HepG2 (cell line): ENCODE data around the gene C2CD3. TPM values are rescaled to one million over a fixed set of nuclear protein-coding genes. Genes with fewer than 3 reads are reported as not detected.

Experiments used
- BORCS8-MEF2B ChIP-seq: sonication (generic); formaldehyde crosslinking; IDR thresholded peaks from 2 replicates; pipeline ENCODE4 v1.8.0; 2022; ENCODE audit warnings: mild to moderate bottlenecking, missing genetic modification reagents
- GZF1 ChIP-seq: sonication (generic); formaldehyde crosslinking; IDR thresholded peaks from 2 replicates; pipeline ENCODE4 v1.5.1; 2020; ENCODE audit warnings: mild to moderate bottlenecking, missing genetic modification reagents
- HIVEP1 ChIP-seq: sonication (generic); formaldehyde crosslinking; IDR thresholded peaks from 2 replicates; pipeline ENCODE4 v1.4.0; 2020; ENCODE audit warnings: mild to moderate bottlenecking, missing genetic modification reagents
- NFIB ChIP-seq: sonication (generic); formaldehyde crosslinking; IDR thresholded peaks from 2 replicates; pipeline ENCODE4 v1.9.0; 2021; ENCODE audit warnings: missing genetic modification reagents, mild to moderate bottlenecking, borderline replicate concordance
- PAWR ChIP-seq: sonication (generic); formaldehyde crosslinking; IDR thresholded peaks from 2 replicates; pipeline ENCODE4 v1.4.0; 2020; ENCODE audit warnings: missing genetic modification reagents, mild to moderate bottlenecking, borderline replicate concordance
- SAFB2 ChIP-seq: sonication (generic); formaldehyde crosslinking; IDR thresholded peaks from 2 replicates; pipeline ENCODE4 v1.5.1; 2020; ENCODE audit warnings: missing genetic modification reagents, low read depth, mild to moderate bottlenecking, borderline replicate concordance
- SALL2 ChIP-seq: sonication (generic); formaldehyde crosslinking; IDR thresholded peaks from 2 replicates; pipeline ENCODE4 v1.8.1; 2023; ENCODE audit warnings: mild to moderate bottlenecking, missing genetic modification reagents, inconsistent platforms
- SRY ChIP-seq: sonication (generic); formaldehyde crosslinking; IDR thresholded peaks from 2 replicates; pipeline ENCODE4 v1.8.0; 2022; ENCODE audit warnings: mild to moderate bottlenecking, missing genetic modification reagents
- TCF7 ChIP-seq: sonication (generic); IDR thresholded peaks from 2 replicates; pipeline ENCODE4 v1.6.1; 2016; ENCODE audit warnings: antibody characterized with exemption, low read depth
- ZMYM2 ChIP-seq: sonication (generic); formaldehyde crosslinking; IDR thresholded peaks from 2 replicates; pipeline ENCODE4 v1.8.0; 2022; ENCODE audit warnings: mild to moderate bottlenecking, missing genetic modification reagents
- ZNF20 ChIP-seq: sonication (generic); formaldehyde crosslinking; IDR thresholded peaks from 2 replicates; pipeline ENCODE4 v1.4.0; 2020; ENCODE audit warnings: mild to moderate bottlenecking, moderate library complexity, missing genetic modification reagents
- ZNF547 ChIP-seq: sonication (generic); formaldehyde crosslinking; IDR thresholded peaks from 2 replicates; pipeline ENCODE4 v1.5.1; 2020; ENCODE audit warnings: mild to moderate bottlenecking, missing genetic modification reagents
- ZNF607 ChIP-seq: sonication (generic); formaldehyde crosslinking; IDR thresholded peaks from 2 replicates; pipeline ENCODE4 v1.5.1; 2020; ENCODE audit warnings: missing genetic modification reagents, mild to moderate bottlenecking, borderline replicate concordance
- ZNF614 ChIP-seq: IDR thresholded peaks from 2 replicates; pipeline ENCODE4 v1.6.1; 2018; ENCODE audit warnings: missing biosample characterization, missing genetic modification reagents, inconsistent platforms, borderline replicate concordance
- polyA plus RNA-seq, 8 experiments: library from polyadenylated mRNA; depleted of rRNA in 3 of 8; stranded (reverse) in 7 of 8; unstranded in 1 of 8; fragments of >200 nt; fragmentation: Illumina TruSeq in 4 of 8; extraction: Trizol in 4 of 8; gene quantifications; 2 replicates each; pipeline versions ENCODE4 v1.2.1 to v1.2.3, GENCODE V29; 2011 to 2016; ENCODE audit warnings: low read depth in 4 of 8, missing spikeins in 1 of 8, mixed read lengths in 1 of 8; ENCODE audit not compliant: insufficient read depth in 1 of 8
- total RNA-seq, 5 experiments: library from RNA; depleted of rRNA; stranded (reverse); fragments of >200 nt; fragmentation: Illumina TruSeq; extraction: Trizol; gene quantifications; 2 replicates each; pipeline ENCODE4 v1.2.3, GENCODE V29; 2016; ENCODE audit warnings: low read depth in 1 of 5
- TF ChIP-seq, protein P1 (sequence below): sonication (generic); formaldehyde crosslinking; IDR thresholded peaks from 2 replicates; pipeline ENCODE4 v1.9.0; 2022; ENCODE audit warnings: low read depth, missing genetic modification reagents
- TF ChIP-seq, protein P2 (sequence below): sonication (generic); formaldehyde crosslinking; IDR thresholded peaks from 2 replicates; pipeline ENCODE4 v1.4.0; 2020; ENCODE audit warnings: missing genetic modification reagents, borderline replicate concordance
- TF ChIP-seq, protein P3 (sequence below): sonication (generic); formaldehyde crosslinking; IDR thresholded peaks from 2 replicates; pipeline ENCODE4 v1.8.0; 2022; ENCODE audit warnings: mild to moderate bottlenecking, missing genetic modification reagents; ENCODE audit not compliant: insufficient replicate concordance
- TF ChIP-seq, protein P4 (sequence below): sonication (generic); formaldehyde crosslinking; IDR thresholded peaks from 2 replicates; pipeline ENCODE4 v1.5.1; 2020; ENCODE audit warnings: mild to moderate bottlenecking, missing genetic modification reagents, borderline replicate concordance

C2CD3 gene
- total and polyA plus RNA-seq, 2 of the 13 experiments (the other 11 are each of a cell fraction or from before 2014, with no cell fraction given): 5.5 to 6.4 TPM

GRCh38 chr11:74018331-74019005 is 152.3 kb downstream of the C2CD3 start (continued):
- TF ChIP-seq BORCS8-MEF2B (CRISPR knock-in tag): no peak
- no peak for TF ChIP-seq ZNF607 (CRISPR knock-in tag)
- TF ChIP-seq ZNF547 (CRISPR knock-in tag): no peak
- TF ChIP-seq HIVEP1 (CRISPR knock-in tag): 0 out of 2 replicates have a peak, but pooled peaks have one; percentile 11
- no peak for TF ChIP-seq NFIB (CRISPR knock-in tag)
- no peak for TF ChIP-seq SALL2
- TF ChIP-seq, protein P1, sequence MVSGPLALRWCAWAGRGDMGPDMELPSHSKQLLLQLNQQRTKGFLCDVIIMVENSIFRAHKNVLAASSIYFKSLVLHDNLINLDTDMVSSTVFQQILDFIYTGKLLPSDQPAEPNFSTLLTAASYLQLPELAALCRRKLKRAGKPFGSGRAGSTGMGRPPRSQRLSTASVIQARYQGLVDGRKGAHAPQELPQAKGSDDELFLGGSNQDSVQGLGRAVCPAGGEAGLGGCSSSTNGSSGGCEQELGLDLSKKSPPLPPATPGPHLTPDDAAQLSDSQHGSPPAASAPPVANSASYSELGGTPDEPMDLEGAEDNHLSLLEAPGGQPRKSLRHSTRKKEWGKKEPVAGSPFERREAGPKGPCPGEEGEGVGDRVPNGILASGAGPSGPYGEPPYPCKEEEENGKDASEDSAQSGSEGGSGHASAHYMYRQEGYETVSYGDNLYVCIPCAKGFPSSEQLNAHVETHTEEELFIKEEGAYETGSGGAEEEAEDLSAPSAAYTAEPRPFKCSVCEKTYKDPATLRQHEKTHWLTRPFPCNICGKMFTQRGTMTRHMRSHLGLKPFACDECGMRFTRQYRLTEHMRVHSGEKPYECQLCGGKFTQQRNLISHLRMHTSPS (CRISPR knock-in tag): no peak
- TF ChIP-seq, protein P2, sequence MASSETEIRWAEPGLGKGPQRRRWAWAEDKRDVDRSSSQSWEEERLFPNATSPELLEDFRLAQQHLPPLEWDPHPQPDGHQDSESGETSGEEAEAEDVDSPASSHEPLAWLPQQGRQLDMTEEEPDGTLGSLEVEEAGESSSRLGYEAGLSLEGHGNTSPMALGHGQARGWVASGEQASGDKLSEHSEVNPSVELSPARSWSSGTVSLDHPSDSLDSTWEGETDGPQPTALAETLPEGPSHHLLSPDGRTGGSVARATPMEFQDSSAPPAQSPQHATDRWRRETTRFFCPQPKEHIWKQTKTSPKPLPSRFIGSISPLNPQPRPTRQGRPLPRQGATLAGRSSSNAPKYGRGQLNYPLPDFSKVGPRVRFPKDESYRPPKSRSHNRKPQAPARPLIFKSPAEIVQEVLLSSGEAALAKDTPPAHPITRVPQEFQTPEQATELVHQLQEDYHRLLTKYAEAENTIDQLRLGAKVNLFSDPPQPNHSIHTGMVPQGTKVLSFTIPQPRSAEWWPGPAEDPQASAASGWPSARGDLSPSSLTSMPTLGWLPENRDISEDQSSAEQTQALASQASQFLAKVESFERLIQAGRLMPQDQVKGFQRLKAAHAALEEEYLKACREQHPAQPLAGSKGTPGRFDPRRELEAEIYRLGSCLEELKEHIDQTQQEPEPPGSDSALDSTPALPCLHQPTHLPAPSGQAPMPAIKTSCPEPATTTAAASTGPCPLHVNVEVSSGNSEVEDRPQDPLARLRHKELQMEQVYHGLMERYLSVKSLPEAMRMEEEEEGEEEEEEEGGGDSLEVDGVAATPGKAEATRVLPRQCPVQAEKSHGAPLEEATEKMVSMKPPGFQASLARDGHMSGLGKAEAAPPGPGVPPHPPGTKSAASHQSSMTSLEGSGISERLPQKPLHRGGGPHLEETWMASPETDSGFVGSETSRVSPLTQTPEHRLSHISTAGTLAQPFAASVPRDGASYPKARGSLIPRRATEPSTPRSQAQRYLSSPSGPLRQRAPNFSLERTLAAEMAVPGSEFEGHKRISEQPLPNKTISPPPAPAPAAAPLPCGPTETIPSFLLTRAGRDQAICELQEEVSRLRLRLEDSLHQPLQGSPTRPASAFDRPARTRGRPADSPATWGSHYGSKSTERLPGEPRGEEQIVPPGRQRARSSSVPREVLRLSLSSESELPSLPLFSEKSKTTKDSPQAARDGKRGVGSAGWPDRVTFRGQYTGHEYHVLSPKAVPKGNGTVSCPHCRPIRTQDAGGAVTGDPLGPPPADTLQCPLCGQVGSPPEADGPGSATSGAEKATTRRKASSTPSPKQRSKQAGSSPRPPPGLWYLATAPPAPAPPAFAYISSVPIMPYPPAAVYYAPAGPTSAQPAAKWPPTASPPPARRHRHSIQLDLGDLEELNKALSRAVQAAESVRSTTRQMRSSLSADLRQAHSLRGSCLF: no peak
- TF ChIP-seq SRY (CRISPR knock-in tag): no peak
- TF ChIP-seq ZNF614 (CRISPR knock-in tag): no peak
- no peak; the same call in 1 of the 2 replicates for TF ChIP-seq SAFB2 (CRISPR knock-in tag)
- no peak for TF ChIP-seq TCF7
- TF ChIP-seq ZMYM2 (CRISPR knock-in tag): no peak
- no peak for TF ChIP-seq GZF1 (CRISPR knock-in tag)
- TF ChIP-seq, protein P3, sequence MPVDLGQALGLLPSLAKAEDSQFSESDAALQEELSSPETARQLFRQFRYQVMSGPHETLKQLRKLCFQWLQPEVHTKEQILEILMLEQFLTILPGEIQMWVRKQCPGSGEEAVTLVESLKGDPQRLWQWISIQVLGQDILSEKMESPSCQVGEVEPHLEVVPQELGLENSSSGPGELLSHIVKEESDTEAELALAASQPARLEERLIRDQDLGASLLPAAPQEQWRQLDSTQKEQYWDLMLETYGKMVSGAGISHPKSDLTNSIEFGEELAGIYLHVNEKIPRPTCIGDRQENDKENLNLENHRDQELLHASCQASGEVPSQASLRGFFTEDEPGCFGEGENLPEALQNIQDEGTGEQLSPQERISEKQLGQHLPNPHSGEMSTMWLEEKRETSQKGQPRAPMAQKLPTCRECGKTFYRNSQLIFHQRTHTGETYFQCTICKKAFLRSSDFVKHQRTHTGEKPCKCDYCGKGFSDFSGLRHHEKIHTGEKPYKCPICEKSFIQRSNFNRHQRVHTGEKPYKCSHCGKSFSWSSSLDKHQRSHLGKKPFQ (CRISPR knock-in tag): no peak
- no peak for TF ChIP-seq PAWR
- TF ChIP-seq, protein P4, sequence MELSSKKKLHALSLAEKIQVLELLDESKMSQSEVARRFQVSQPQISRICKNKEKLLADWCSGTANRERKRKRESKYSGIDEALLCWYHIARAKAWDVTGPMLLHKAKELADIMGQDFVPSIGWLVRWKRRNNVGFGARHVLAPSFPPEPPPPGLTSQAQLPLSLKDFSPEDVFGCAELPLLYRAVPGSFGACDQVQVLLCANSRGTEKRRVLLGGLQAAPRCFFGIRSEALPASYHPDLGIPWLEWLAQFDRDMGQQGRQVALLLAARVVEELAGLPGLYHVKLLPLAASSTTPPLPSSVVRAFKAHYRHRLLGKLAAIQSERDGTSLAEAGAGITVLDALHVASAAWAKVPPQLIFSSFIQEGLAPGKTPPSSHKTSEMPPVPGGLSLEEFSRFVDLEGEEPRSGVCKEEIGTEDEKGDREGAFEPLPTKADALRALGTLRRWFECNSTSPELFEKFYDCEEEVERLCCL (CRISPR knock-in tag): no peak
- TF ChIP-seq ZNF20 (CRISPR knock-in tag): no peak
